Measurements from ENCODE around the gene FAM114A1. TPM values are rescaled to one million over a fixed set of nuclear protein-coding genes. Genes with fewer than 3 reads are reported as not detected.

The FAM114A1 gene
- total RNA-seq, 4 donors from 2014 or later = 36.9 to 85.9 (median 44.5) TPM

GRCh38 chr4:38993683-38994082, 126.1 kb downstream of the FAM114A1 start:
- Histone ChIP-seq H3K27me3 (no peaks in the 10 kb centered on the region), H3K27ac (no peak overlapping the region), H3K9me3 (no peaks in the 10 kb centered on the region), H3K4me1 (no peaks in the 10 kb centered on the region), H3K4me3 (no peak overlapping the region), H3K36me3 (no peaks in the 10 kb centered on the region)
- no peak for DNase-seq (ENCODE audit: low spot score in 2 of 2)
- 95% methylated on average over 3 of the region's 3 CpGs for WGBS
- TF ChIP-seq CTCF (IDR thresholded peaks at IDR 0.05) = no peak
- no peak for TF ChIP-seq POLR2A (IDR thresholded peaks at IDR 0.05)
- no peak for TF ChIP-seq POLR2AphosphoS5 (IDR thresholded peaks at IDR 0.05)
- TF ChIP-seq EP300 (IDR thresholded peaks at IDR 0.05) = no peak

- Histone ChIP-seq H3K27ac (no peak overlapping the region), H3K27me3 (no peaks in the 10 kb centered on the region), H3K4me1 (no peaks in the 10 kb centered on the region), H3K4me3 (no peak overlapping the region), H3K9me3 (no peaks in the 10 kb centered on the region), H3K36me3 (no peaks in the 10 kb centered on the region)
- TF ChIP-seq POLR2AphosphoS5 (IDR thresholded peaks at IDR 0.05) = no peak
- no peak for TF ChIP-seq CTCF (IDR thresholded peaks at IDR 0.05)
- TF ChIP-seq POLR2A (IDR thresholded peaks at IDR 0.05) = no peak
- TF ChIP-seq EP300 (IDR thresholded peaks at IDR 0.05) = no peak
- 96% methylated on average over 4 of the region's 4 CpGs for WGBS
- DNase-seq (ENCODE audit: low spot score in 2 of 2) = no peak
Observed at GRCh38 chr4:38994135-38994534, 126.5 kb downstream of the FAM114A1 start.

Other genes with a start within 250 kb of the FAM114A1 start
- 100 to 1,000 TPM; 169 to 240 (median 223) TPM for gene KLF3, start 203.6 kb upstream of the FAM114A1 start, total RNA-seq
- under 1 TPM in 2 of 4 donors, not detected in 2; 0.16 to 0.17 TPM for gene TLR10, start 84.8 kb upstream of the FAM114A1 start, total RNA-seq
- gene TLR1, start 63.0 kb upstream of the FAM114A1 start, total RNA-seq = 1 to 10 TPM; 6.7 to 9.8 (median 8.9) TPM
- gene TLR6, start 11.0 kb upstream of the FAM114A1 start, total RNA-seq = 1 to 10 TPM; 2.1 to 6.4 (median 2.5) TPM
- not detected for gene TMEM156, start 164.6 kb downstream of the FAM114A1 start, total RNA-seq
- 10 to 100 TPM in 1 of 4 donors, 1 to 10 TPM in 3; 5.1 to 13.2 (median 8.3) TPM for gene KLHL5, start 194.4 kb downstream of the FAM114A1 start, total RNA-seq